ENCODE data around the gene NUP62.

The NUP62 gene

DNA sequence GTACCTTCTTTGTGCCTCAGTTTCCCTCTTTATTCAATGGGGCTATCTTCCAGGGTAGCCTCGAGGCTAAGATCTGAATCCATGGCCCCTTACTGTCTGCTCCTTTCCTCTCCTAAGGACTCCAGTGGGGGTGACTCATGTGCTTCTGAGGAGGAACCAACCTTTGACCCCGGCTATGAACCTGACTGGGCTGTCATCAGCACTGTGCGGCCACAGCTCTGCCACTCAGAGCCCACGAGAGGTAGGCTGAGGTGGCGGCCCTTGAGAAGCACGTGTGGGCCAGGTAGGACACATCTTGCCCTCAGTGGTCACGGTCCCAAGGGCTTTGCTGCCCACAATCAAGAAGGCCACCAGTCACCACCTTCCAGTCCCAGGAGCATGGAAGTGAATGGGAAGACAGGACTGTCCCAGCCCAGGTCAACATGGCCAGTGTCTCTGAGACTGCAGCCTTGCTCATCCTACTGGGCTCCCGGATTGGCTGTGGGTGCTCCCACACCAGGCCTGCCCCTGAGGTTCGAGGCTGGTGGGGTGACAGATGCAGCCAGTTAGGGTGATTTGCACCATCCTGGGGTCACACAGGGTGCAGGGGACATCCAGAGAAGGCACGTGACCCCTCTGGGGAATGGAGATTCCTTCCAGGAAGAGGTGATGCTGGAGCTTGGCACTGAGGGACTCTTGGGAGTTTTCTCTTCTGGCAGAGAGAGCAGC, 49.0 kb downstream of the NUP62 start:
- DNase-seq: no peak

GRCh38 chr19:49879243-49879963, 49.9 kb downstream of the NUP62 start:
- no peak for DNase-seq

DNA sequence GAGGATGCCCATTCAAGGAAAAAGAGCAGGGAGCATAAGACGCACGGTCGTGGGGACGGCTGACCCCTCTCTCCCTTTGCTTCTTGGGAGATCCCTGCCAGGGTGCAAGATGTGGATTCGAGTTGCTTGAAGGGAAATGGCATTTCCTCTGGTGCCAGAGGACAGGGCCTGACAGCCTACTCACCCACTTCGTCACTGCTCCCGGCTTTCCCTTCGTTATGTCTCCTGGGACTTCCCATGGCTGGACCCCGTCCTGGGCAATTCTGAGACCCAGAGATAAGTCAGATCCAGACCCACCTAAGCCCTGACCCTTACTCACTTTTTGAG, 50.6 kb downstream of the NUP62 start:
- DNase-seq: no peak

DNA sequence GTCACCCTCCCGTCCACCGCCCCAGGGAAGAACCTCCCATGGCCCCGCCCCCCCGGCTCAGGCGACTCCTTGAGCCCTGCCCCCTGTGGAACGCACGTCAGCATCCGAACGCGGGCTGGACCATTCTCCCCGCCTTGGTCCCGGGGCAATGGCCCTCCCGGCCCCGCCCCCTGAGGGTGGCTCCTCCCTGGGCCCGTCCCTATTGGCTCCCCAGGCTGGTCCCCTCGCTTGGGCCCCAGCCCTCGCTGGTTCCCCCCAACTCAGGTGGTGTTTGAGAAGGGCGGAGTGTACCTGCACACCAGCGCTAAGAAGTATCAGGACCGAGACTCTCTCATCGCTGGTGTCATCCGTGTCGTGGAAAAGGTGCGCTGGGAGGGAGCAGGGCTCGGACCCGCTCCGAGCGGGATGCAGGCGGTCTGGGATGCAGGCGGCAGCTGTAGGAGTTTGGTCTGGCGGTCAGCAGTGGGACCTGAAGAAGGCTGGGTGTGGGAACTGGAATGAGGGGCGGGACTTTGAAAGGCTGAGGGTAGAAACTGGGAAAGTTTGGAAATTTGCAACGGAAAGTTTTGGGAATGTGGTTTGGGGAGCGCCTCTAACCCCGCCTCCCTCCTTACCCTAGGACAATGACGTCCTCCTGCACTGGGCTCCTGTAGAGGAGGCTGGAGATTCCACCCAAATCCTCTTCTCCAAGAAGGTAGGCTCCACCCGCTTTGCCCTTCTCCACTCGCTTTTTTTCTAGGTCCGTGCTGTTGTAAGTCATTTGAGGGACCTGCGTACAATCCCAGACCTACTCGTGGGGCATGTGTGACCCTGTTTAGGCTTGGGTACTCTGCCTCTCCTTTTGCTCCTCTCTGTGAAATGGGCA, 51.2 kb downstream of the NUP62 start:
- peak in 13 of 14 donors; percentile 92 to 99 (median 97) for DNase-seq

- peak; percentile 95 to 100 (median 99) for DNase-seq
Measured at GRCh38 chr19:49877020-49877878, 52.1 kb downstream of the NUP62 start, which contains the start of the genes AKT1S1 and TBC1D17. Gene AKT1S1 (minus strand): TSS chr19:49877355. CDS start chr19:49873295, 4,060 bp downstream. Gene TBC1D17 (plus strand): TSS chr19:49877702. CDS start chr19:49877724, 22 bp downstream.

GRCh38 chr19:49876422-49877019, 52.8 kb downstream of the NUP62 start:
- DNase-seq: peak; percentile 93 to 100 (median 98)

DNA sequence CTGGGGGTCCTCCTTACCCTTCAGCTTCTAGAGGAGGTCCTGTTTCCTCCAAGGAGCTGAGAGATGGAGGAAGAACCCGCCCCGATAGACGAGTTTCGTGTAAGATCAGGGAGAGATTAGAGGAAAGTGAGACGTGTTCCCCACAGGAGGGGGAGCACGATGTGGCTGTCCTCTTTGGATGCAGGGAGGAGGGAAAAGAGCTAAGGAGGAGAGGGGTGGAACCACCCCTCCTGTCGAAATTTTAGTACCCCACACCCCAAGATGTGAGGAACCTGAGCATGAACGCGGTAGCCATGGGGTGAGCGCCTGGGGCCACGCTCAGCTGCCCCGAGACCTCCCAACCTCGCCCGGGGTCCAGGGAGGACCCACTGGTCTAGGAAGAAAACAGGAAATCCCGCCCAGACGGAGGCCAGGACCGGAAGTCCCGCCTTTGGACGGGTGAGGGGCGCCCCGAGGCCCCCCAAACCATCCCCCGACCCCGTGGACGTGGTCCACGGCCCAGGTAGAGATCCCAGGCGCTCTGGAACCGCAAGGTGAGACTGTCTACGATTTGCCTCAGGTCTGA, 53.4 kb downstream of the NUP62 start:
- peak in 12 of 14 donors; percentile 57 to 84 (median 78) for DNase-seq

GRCh38 chr19:49875177-49875576, 54.1 kb downstream of the NUP62 start:
- DNase-seq: no peak

DNA sequence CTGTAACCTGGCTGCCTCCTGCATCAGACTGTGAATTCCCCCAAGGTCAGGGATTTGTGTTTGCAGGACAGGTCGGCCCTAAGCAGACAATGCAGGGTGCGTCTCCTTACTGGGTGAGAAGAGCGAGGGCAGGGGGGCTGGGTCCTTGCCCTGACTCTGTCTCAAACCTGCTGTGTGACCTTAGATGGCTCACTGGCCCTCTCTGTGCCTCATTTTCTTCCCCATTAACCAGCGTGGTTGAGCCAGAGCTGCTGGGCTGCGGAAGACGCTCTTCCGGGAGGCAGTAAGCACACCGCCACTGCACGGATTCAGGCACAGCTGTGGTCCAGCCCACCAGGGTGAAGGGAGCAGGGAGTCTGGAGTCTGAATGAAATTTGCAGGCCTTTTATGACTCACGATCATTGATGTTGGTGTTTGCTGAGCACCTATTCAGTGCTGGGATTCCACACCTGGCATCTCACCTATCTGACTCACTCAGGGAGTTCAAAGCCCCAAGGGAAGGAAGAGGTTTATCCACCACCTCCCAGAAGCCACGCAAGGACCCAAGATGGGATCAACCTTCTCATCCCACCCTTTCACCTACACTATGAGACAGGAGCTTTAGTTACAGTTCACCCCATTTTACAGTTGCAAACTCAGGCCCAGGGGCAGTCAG, 54.7 kb downstream of the NUP62 start:
- DNase-seq: no peak

DNA sequence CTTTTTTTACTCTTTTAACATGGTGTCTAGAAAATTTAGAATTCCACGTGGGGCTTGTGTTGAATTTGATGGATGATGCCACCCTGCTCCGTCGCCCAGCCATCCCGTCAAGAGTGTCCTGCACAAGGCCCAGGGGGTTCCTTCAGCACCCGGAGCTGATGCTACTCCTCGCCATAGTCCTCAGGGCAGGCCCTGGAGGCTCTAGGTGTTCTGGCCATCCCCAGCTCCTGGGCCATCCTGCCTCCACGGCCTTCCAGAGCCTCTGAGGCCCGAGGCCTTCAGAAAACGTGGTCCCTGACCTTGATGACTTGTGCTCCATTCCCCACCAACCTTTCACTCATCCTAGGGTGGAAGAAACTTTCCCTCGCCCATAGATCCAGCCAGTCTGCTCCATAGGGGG, 55.5 kb downstream of the NUP62 start:
- DNase-seq: no peak

DNA sequence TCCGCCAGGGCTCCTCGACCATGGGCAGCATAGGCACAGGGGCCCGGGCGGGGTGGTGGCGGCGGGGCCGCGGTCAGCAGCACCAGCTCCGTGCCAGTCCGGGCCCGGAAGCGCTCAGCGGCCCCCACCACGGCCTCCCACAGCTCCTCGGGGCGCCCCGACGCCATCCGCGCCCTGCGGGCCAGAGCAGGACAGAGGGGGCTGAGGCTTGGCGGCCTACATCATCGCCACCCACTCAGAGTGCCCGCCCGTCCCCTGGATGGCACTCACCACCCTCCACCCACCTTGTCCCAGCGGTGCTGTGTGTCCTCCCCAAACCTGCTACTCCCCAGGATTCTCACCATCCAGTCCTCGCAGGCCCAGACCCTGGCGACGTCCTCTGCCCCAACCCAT, 56.2 kb downstream of the NUP62 start:
- DNase-seq: no peak

DNA sequence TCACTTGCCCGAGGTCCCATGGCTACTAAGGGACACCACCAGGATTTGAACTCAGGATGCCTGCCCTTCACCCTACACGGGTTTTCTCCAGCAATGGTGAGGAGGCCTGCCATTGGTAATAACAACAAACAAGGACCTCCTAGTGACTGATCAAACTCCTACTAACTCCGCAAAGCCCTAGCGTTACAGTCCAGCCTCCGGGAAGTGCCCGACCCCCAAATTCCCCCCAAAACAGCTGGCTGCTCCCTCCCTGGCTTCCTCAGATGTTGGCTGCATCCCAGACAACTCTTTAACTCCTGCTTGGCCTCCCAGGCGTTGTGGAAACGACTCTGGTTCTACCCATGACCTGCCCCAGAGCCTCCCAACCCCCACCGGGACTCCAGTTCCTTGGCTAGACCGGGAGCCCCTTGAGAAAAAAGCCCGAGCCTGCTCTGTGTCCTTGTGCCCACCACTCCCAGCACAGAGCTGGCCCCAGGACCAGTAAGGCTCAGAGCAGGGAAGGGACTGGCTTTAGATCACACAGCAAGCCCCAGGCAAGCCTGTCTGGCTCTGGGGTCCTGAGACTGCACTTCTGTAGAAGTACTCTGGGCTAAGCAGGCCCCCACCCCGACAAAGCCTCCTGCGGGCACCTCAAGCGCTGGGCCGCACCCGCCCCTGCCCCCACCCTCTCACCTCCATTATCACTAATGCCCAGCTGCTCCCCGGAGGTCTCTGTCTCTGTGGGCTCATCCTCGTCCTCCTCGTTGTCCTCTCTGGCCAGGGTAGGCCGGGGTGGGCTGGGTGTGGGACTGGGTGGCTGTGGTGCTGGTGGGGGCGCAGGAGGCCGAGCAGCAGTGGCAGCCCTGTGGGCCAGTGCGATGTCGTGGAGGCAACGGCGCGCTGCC, 56.8 kb downstream of the NUP62 start:
- DNase-seq: no peak

DNA sequence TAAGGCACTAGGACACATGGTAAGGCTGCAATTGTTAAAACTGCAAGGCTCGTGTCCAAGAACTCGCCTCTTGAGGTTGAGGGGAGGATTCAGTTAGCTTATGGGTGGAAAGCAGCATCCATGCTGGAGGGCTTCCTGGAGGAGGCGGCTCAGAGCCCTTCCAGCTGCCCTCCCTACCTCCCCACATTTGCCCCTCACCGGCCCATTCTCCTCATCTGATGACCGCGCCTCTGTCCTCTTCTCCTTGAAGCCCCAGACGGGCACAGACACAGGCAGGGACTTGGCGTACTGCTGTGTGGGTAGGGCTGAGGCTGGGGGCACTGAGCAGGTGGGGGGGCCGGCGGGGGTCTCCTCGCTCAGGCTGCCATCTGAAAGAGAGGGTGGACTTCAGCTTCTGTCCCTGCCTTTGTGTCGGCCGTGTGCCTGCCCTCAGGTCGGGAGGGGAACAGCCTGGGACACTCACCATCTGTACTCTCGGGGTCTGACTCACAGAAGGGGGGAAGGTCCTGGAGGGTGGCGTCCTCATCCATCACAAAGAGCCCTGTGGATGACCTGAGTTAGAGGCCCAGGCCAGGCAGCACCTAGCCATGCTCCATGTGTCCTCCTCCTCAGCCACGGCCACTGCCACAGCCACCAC, 57.8 kb downstream of the NUP62 start:
- DNase-seq: no peak

DNA sequence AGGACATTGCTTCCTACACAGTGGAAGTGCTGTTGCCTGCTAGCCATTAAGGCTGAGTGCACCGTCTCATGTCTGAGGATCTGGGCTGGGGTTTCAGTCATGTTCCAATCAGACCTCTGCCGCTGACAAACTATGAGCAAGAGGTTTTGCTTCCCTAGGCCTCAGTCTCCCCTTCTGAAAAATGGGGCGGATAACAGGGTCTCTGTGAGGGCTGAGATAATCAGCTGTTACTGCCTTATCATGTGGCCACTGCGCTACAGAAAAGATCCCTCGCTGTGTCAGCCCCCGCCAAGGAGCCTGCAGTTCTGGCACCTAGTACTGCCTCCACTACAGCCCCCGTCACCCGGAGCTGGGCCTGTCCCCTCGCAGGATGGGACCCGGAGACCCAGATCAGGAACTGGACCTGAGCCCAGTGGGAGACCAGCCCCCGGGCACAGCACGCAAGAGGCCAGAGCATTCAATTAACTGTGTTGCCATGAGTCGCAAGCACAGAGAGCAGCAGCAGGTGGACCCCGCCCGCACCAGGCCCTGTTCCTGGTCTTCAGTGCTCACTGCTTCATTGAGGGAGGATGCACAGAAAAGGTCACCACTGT, 58.9 kb downstream of the NUP62 start:
- peak in 1 of 14 donors; percentile 53 for DNase-seq

DNA sequence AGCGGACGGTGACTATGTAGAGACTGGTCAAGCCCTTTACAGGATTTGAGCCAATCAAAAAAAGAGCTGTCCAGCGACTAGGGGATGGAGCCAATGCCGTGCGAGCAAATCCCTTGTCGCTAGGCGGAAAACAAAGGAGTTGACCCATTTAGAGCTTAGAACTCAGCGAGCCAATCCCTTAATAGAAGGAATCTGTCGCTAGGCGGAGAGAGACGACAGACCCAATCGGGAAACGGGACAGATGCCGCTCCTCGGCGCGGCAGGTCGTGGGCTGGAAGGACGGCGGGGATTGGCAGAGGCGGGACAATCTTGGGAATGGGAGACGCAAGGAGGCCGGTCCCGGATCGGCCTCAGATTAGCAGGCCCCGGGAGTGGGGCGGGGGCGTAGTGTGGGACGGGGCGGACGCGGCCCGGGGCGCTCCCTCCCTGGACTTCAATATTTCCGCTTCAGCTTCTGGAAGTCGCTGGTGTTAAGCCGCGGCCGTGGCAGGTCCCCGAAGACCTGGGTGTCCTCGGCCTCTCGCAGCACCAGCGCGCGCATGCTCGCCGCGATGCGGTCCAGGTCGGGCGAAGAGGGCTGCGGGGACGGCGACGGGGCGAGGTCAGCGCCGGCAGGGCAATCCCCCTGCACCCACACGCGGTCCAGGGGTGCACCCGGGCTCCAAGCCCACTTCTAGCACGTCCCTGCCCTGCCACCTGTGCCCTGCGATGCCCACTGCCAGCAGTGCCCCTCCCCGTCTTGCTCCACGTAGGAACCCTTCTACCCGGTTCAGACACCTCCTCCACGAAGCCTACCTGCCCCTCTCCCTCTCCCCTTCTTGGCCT, 59.6 kb downstream of the NUP62 start:
- DNase-seq: peak; percentile 76 to 100 (median 97)

GRCh38 chr19:49869009-49869483, 60.3 kb downstream of the NUP62 start:
- DNase-seq: no peak
